HepG2 (cell line): ENCODE results near the gene TMEM79. TPM values are rescaled to one million over a fixed set of nuclear protein-coding genes. Genes with fewer than 3 reads are reported as not detected.

Experiments used
- ATAC-seq: fragments of 200-7000 bp; cut with Tn5 transposase; 3 replicates; pipeline ENCODE4 v1.9.1; 2020; ENCODE audit warnings: mild to moderate bottlenecking, moderate library complexity
- BruUV-seq: library from RNA; stranded (reverse); fragments of 400-500 nt; replicated peaks from 2 replicates; lab custom pipeline; 2021; lab: Mats Ljungman, UMichigan
- CTCF ChIA-PET: fragments of 300-600 bp; formaldehyde crosslinking; extraction: SDS; loops from one replicate; lab custom pipeline; 2021; ENCODE audit warnings: low total read pairs, inconsistent platforms, low intra/inter-chr PET ratio; lab: Yijun Ruan, JAX
- POLR2A ChIA-PET: fragments of 350-600 bp; sonication (Branson Sonifier 250); formaldehyde crosslinking; loops from one replicate; lab custom pipeline; 2020; ENCODE audit warnings: antibody characterized with exemption, inconsistent platforms; lab: Yijun Ruan, JAX
- DNase-seq: peaks from one replicate; pipeline ENCODE4 v3.0.0-alpha.2; 2015; ENCODE audit warnings: low spot score
- FAIRE-seq: peaks from 3 replicates; lab custom pipeline; 2011; peaks lifted over from hg19 to GRCh38; lab: Jason Lieb, UNC
- H2AFZ ChIP-seq: one replicate; pipeline ENCODE4 v1.6.1; 2011; ENCODE audit warnings: low read length, inconsistent platforms
- H3K27ac ChIP-seq: fragments of 300-600 bp; 3 replicates; pipeline ENCODE4 v1.8.0; 2011; ENCODE audit warnings: mixed run types, mild to moderate bottlenecking, mixed read lengths, low read length, inconsistent platforms; ENCODE audit not compliant: insufficient read depth; ENCODE audit errors: extremely low read length
- H3K27me3 ChIP-seq, 2 experiments: fragments of 200-600 bp in 1 of 2; 2 replicates in 1 of 2; 3 replicates in 1 of 2; pipeline versions ENCODE4 v1.6.0 to v1.8.0; 2011; ENCODE audit warnings: low read length in 2 of 2, mild to moderate bottlenecking in 2 of 2, moderate library complexity in 2 of 2, inconsistent platforms in 1 of 2; ENCODE audit not compliant: insufficient read depth in 2 of 2, control insufficient read depth in 1 of 2
- H3K36me3 ChIP-seq, 2 experiments: fragments of 200-600 bp in 1 of 2; replicated peaks in 1 of 2; 2 replicates in 1 of 2; 3 replicates in 1 of 2; pipeline versions ENCODE4 v1.5.1 to v1.8.0; 2011; ENCODE audit warnings: low read length in 2 of 2, inconsistent platforms in 1 of 2; ENCODE audit not compliant: insufficient read depth in 2 of 2, control insufficient read depth in 1 of 2
- H3K4me1 ChIP-seq: 2 replicates; pipeline ENCODE4 v1.5.1; 2012; ENCODE audit warnings: low read length, inconsistent platforms; ENCODE audit not compliant: insufficient read depth
- H3K4me2 ChIP-seq: 2 replicates; pipeline ENCODE4 v1.6.0; 2011; ENCODE audit warnings: low read depth, low read length, inconsistent platforms
- H3K4me3 ChIP-seq, 3 experiments: fragments of 200-600 bp in 1 of 3; sonication (generic), shearing (Covaris generic) in 1 of 3; replicated peaks in 1 of 3; 2 replicates each; pipeline ENCODE4 v1.5.1; 2011 to 2016; ENCODE audit warnings: low read length in 3 of 3, inconsistent platforms in 2 of 3, low read depth in 2 of 3, mild to moderate bottlenecking in 2 of 3, control low read depth in 1 of 3, mixed read lengths in 1 of 3; ENCODE audit not compliant: insufficient read depth in 1 of 3
- H3K79me2 ChIP-seq: one replicate; pipeline ENCODE4 v1.6.1; 2011; ENCODE audit warnings: low read length, inconsistent platforms; ENCODE audit not compliant: insufficient read depth
- H3K9ac ChIP-seq: 2 replicates; pipeline ENCODE4 v1.6.0; 2011; ENCODE audit warnings: mild to moderate bottlenecking, low read depth, low read length, inconsistent platforms; ENCODE audit not compliant: insufficient read depth
- H3K9me3 ChIP-seq: 2 replicates; pipeline ENCODE4 v1.5.1; 2012; ENCODE audit warnings: mild to moderate bottlenecking, low read length
- H4K20me1 ChIP-seq: 2 replicates; pipeline ENCODE4 v1.6.0; 2011; ENCODE audit warnings: inconsistent platforms, mild to moderate bottlenecking, low read length, moderate library complexity; ENCODE audit not compliant: insufficient read depth
- AGO2 ChIP-seq: fragments of 200-400 bp; formaldehyde crosslinking; optimal IDR thresholded peaks from 2 replicates; pipeline ENCODE3; 2017; ENCODE audit warnings: mild to moderate bottlenecking, low read depth, low read length, moderate library complexity
- CERS6 ChIP-seq: sonication (generic); formaldehyde crosslinking; IDR thresholded peaks from 2 replicates; pipeline ENCODE4 v1.5.0; 2020; ENCODE audit warnings: missing genetic modification reagents
- KMT2B ChIP-seq: IDR thresholded peaks from 2 replicates; pipeline ENCODE4 v1.6.1; 2016; ENCODE audit warnings: missing genetic modification reagents, missing compliant biosample characterization
- NBN ChIP-seq: fragments of 450-650 bp; conservative IDR thresholded peaks from 2 replicates; pipeline ENCODE4 v1.6.1; 2017
- ONECUT2 ChIP-seq: sonication (generic); formaldehyde crosslinking; IDR thresholded peaks from 2 replicates; pipeline ENCODE4 v1.4.0; 2020; ENCODE audit warnings: missing genetic modification reagents
- POLR2AphosphoS2 ChIP-seq: IDR thresholded peaks from 2 replicates; pipeline ENCODE4 v1.6.1; 2011; ENCODE audit warnings: low read depth, low read length, improper control_type of control experiment
- PRDM4 ChIP-seq: sonication (generic); formaldehyde crosslinking; IDR thresholded peaks from 2 replicates; pipeline ENCODE4 v1.9.0; 2021; ENCODE audit warnings: missing genetic modification reagents, borderline replicate concordance
- RORA ChIP-seq: sonication (generic); formaldehyde crosslinking; IDR thresholded peaks from 2 replicates; pipeline ENCODE4 v1.5.0; 2020; ENCODE audit warnings: mild to moderate bottlenecking, missing genetic modification reagents, moderate library complexity
- TCF12 ChIP-seq, 2 experiments: fragments of 450-650 bp in 1 of 2; sonication (generic) in 1 of 2; formaldehyde crosslinking in 1 of 2; IDR thresholded peaks; 2 replicates each; pipeline versions ENCODE4 v1.6.1 to v1.8.0; 2017 to 2022; ENCODE audit warnings: antibody characterized with exemption in 1 of 2, mild to moderate bottlenecking in 1 of 2, missing genetic modification reagents in 1 of 2, moderate library complexity in 1 of 2
- TFE3 ChIP-seq: IDR thresholded peaks from 2 replicates; pipeline ENCODE4 v1.6.1; 2016
- ZFP36L1 ChIP-seq: sonication (generic); formaldehyde crosslinking; IDR thresholded peaks from 2 replicates; pipeline ENCODE4 v1.8.0; 2022; ENCODE audit warnings: mild to moderate bottlenecking, missing genetic modification reagents, moderate library complexity
- ZFP62 ChIP-seq: sonication (generic); formaldehyde crosslinking; IDR thresholded peaks from 2 replicates; pipeline ENCODE4 v1.4.0; 2020; ENCODE audit warnings: missing genetic modification reagents
- ZNF331 ChIP-seq: sonication (generic); formaldehyde crosslinking; IDR thresholded peaks from 2 replicates; pipeline ENCODE4 v1.4.0; 2020; ENCODE audit warnings: missing genetic modification reagents
- ZNF468 ChIP-seq: sonication (generic); formaldehyde crosslinking; IDR thresholded peaks from 2 replicates; pipeline ENCODE4 v1.8.0; 2022; ENCODE audit warnings: mild to moderate bottlenecking, moderate library complexity, missing genetic modification reagents
- ZNF530 ChIP-seq: sonication (generic); formaldehyde crosslinking; IDR thresholded peaks from 2 replicates; pipeline ENCODE4 v1.5.0; 2020; ENCODE audit warnings: low read depth, mild to moderate bottlenecking, missing genetic modification reagents
- ZNF552 ChIP-seq: sonication (generic); formaldehyde crosslinking; IDR thresholded peaks from 2 replicates; pipeline ENCODE4 v1.9.0; 2022; ENCODE audit warnings: missing genetic modification reagents, mild to moderate bottlenecking, borderline replicate concordance
- whole genome bisulfite sequencing: methylation state at CpG from one replicate; pipeline ENCODE4 v1.1.6; 2017; ENCODE audit warnings: low lambda C conversion rate; 5-methylcytosine and 5-hydroxymethylcytosine counted together
- in situ Hi-C: cut with HindIII; loops from 2 replicates; pipeline ENCODE4 v1.10.0; 2017; ENCODE audit warnings: low pct_unique_long_range_greater_than_20kb; ENCODE audit not compliant: extremely low pct_ligation_motif_present
- intact Hi-C: fragments of 100-400 bp; cut with micrococcal nuclease; formaldehyde crosslinking; loops from one replicate; pipeline ENCODE4 v1.10.0; 2022; ENCODE audit not compliant: unreplicated experiment
- polyA plus RNA-seq, 8 experiments: library from polyadenylated mRNA; depleted of rRNA in 3 of 8; stranded (reverse) in 7 of 8; unstranded in 1 of 8; fragments of >200 nt; fragmentation: Illumina TruSeq in 4 of 8; extraction: Trizol in 4 of 8; gene quantifications; 2 replicates each; pipeline versions ENCODE4 v1.2.1 to v1.2.3, GENCODE V29; 2011 to 2016; ENCODE audit warnings: low read depth in 4 of 8, missing spikeins in 1 of 8, mixed read lengths in 1 of 8; ENCODE audit not compliant: insufficient read depth in 1 of 8
- total RNA-seq, 5 experiments: library from RNA; depleted of rRNA; stranded (reverse); fragments of >200 nt; fragmentation: Illumina TruSeq; extraction: Trizol; gene quantifications; 2 replicates each; pipeline ENCODE4 v1.2.3, GENCODE V29; 2016; ENCODE audit warnings: low read depth in 1 of 5

The TMEM79 gene
- total and polyA plus RNA-seq, 2 of the 13 experiments (the other 11 are each of a cell fraction or from before 2014, with no cell fraction given) = 1.2 to 1.9 TPM

- intact Hi-C loops = no loop called here
- no peak overlapping the region for H3K4me2 ChIP-seq
- no peaks in the 10 kb centered on the region for H3K9me3 ChIP-seq
- no peak overlapping the region for H3K4me3 ChIP-seq
- H3K27me3 ChIP-seq = no peaks in the 10 kb centered on the region
- no peak for DNase-seq
- no peaks in the 10 kb centered on the region for H3K79me2 ChIP-seq
- peak; percentile 2 for ATAC-seq
- POLR2A ChIA-PET = no interaction called here
- H2AFZ ChIP-seq = no peak overlapping the region
- CTCF ChIA-PET = no interaction called here
- H3K4me1 ChIP-seq = peaks cover 34% of the 10 kb centered on the region
- H3K27ac ChIP-seq = no peak overlapping the region
- no peaks in the 10 kb centered on the region for H4K20me1 ChIP-seq
- no peak overlapping the region for H3K9ac ChIP-seq
- no peak for FAIRE-seq
- in situ Hi-C loops = no loop called here
- H3K36me3 ChIP-seq = peaks cover 6% of the 10 kb centered on the region in 2 experiments; a peak in 4 of 5 replicates
- no TSS peak for BruUV-seq
- WGBS = 100% methylated on average over 1 of the region's 2 CpGs
- TF ChIP-seq RORA (no peak), NBN (no peak), KMT2B (CRISPR knock-in tag) (no peak), POLR2AphosphoS2 (peak; percentile 18; the same call in 1 of the 2 replicates), AGO2 (peak; percentile 36), TFE3 (CRISPR knock-in tag) (no peak), ZFP36L1 (CRISPR knock-in tag) (no peak), ZFP62 (CRISPR knock-in tag) (no peak)
Observed at GRCh38 chr1:156244126-156244525, 40.0 kb upstream of the TMEM79 start.

- POLR2A ChIA-PET = no interaction called here
- intact Hi-C loops = no loop called here
- CTCF ChIA-PET = no interaction called here
- TF ChIP-seq PRDM4 (CRISPR knock-in tag) (no peak), TCF12 (IDR thresholded peaks at IDR 0.05) (no peak), TCF12 (CRISPR knock-in tag; IDR thresholded peaks at IDR 0.05) (no peak), CERS6 (CRISPR knock-in tag) (no peak), ZNF331 (CRISPR knock-in tag) (no peak), ZNF468 (no peak), ONECUT2 (CRISPR knock-in tag) (no peak), ZNF530 (no peak), ZNF552 (CRISPR knock-in tag) (no peak)
Observed at GRCh38 chr1:156244712-156245111, 39.4 kb upstream of the TMEM79 start.

More at GRCh38 chr1:156244712-156245111, 39.4 kb upstream of the TMEM79 start:
- FAIRE-seq (no peak), ATAC-seq (no peak), DNase-seq (no peak)
- BruUV-seq = no TSS peak
- Histone ChIP-seq H3K9me3 (no peaks in the 10 kb centered on the region), H3K79me2 (no peaks in the 10 kb centered on the region), H2AFZ (no peak overlapping the region), H3K27me3 (no peaks in the 10 kb centered on the region), H3K4me2 (no peak overlapping the region), H3K27ac (no peak overlapping the region), H3K36me3 (peaks cover 3 to 4% of the 10 kb centered on the region in 2 experiments; a peak in 3 of 5 replicates), H3K9ac (no peak overlapping the region), H3K4me1 (peaks cover 34% of the 10 kb centered on the region), H3K4me3 (no peak overlapping the region), H4K20me1 (no peaks in the 10 kb centered on the region)
- in situ Hi-C loops = no loop called here
- WGBS = 96% methylated on average over 17 of the region's 17 CpGs
